ENCODE data around the gene SSU72.

DNA sequence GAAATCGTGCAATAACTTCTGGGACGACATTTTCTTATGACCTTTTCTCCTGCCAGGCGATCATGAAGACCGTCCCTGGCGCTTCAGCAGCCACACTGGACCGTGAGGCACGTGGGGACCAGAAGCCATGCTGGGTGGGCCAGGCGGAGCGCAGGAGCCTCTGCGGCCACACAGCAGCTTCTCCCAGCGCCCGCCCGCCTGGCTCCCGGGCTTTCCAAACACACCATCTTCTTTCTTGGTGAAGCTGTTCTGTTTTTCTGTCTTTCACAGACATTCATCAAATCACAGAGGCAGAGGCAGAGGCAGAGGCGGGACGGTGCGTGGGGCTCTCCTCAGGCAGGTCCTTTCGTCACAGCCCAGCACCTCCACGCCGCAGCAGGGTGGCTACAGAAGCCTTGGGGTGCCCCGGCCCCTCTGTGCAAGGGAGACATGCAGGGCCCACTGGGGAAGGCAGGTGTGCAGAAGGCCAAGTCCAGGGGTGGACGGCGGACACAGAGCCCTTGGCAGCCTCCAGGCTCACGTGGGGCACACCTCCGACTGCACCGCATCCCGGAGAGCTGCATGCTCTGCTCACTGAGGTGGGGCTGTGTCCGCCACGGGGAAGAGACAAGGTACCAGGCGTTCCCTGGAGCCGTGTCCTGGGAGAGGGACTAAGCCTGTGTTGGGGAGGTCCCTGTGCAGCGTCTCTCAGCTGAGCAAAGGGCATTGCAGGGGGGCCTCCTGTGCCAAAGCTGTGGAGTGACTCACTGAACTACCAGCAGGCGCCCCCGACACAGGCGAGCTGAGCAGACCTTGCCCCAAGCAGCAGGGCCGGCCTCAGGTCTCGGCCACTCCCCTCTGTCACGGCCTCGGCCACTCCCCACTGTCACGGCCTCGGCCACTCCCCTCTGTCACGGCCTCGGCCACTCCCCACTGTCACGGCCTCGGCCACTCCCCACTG lies 31.6 kb downstream of the SSU72 start:
- no peak for TF ChIP-seq POLR2A (IDR thresholded peaks at IDR 0.05; ENCODE audit: low read depth)
- TF ChIP-seq, protein P1, sequence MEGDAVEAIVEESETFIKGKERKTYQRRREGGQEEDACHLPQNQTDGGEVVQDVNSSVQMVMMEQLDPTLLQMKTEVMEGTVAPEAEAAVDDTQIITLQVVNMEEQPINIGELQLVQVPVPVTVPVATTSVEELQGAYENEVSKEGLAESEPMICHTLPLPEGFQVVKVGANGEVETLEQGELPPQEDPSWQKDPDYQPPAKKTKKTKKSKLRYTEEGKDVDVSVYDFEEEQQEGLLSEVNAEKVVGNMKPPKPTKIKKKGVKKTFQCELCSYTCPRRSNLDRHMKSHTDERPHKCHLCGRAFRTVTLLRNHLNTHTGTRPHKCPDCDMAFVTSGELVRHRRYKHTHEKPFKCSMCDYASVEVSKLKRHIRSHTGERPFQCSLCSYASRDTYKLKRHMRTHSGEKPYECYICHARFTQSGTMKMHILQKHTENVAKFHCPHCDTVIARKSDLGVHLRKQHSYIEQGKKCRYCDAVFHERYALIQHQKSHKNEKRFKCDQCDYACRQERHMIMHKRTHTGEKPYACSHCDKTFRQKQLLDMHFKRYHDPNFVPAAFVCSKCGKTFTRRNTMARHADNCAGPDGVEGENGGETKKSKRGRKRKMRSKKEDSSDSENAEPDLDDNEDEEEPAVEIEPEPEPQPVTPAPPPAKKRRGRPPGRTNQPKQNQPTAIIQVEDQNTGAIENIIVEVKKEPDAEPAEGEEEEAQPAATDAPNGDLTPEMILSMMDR (IDR thresholded peaks at IDR 0.05), result no peak

All from esophagus muscularis mucosa (tissue), 3 donors.